A673 (cell line): ENCODE measurements around the gene SLCO4C1. TPM values are rescaled to one million over a fixed set of nuclear protein-coding genes. Genes with fewer than 3 reads are reported as not detected.

ENCODE experiments used
- BruUV-seq: library from RNA; stranded (reverse); fragments of 400-500 nt; replicated peaks from 2 replicates; lab custom pipeline; 2021; lab: Mats Ljungman, UMichigan
- CTCF ChIA-PET: fragments of 300-600 bp; sonication (Branson Sonifier 250); formaldehyde crosslinking; loops from one replicate; lab custom pipeline; 2022; ENCODE audit warnings: antibody characterized with exemption; lab: Charles Lee
- POLR2A ChIA-PET: fragments of 300-600 bp; sonication (Branson Sonifier 250); formaldehyde crosslinking; loops from one replicate; lab custom pipeline; 2022; ENCODE audit warnings: antibody characterized with exemption; ENCODE audit not compliant: low non-redundant PET; lab: Charles Lee
- DNase-seq: peaks from one replicate; pipeline ENCODE4 v3.0.0-alpha.2; 2015; ENCODE audit warnings: low spot score
- H3K27ac ChIP-seq: fragments of 200-600 bp; sonication (generic); 2 replicates; pipeline ENCODE4 v1.5.1; 2016; ENCODE audit warnings: mixed run types, low read depth, mild to moderate bottlenecking, mixed read lengths, antibody characterized with exemption, low read length; ENCODE audit not compliant: poor library complexity, severe bottlenecking
- H3K27me3 ChIP-seq: fragments of 200-600 bp; sonication (generic); replicated peaks from 2 replicates; pipeline ENCODE4 v1.6.1; 2017; ENCODE audit warnings: mixed run types, low read depth, mild to moderate bottlenecking, mixed read lengths, antibody characterized with exemption, low read length; ENCODE audit not compliant: insufficient read depth, poor library complexity
- H3K36me3 ChIP-seq: fragments of 200-600 bp; sonication (generic); 2 replicates; pipeline ENCODE4 v1.6.1; 2016; ENCODE audit warnings: mixed run types, mild to moderate bottlenecking, mixed read lengths, antibody characterized with exemption, low read length; ENCODE audit not compliant: insufficient read depth, poor library complexity, severe bottlenecking
- H3K4me1 ChIP-seq: fragments of 200-600 bp; sonication (generic); 2 replicates; pipeline ENCODE4 v1.6.1; 2017; ENCODE audit warnings: mixed run types, mild to moderate bottlenecking, mixed read lengths, antibody characterized with exemption, low read length; ENCODE audit not compliant: insufficient read depth, poor library complexity, severe bottlenecking
- H3K4me3 ChIP-seq: fragments of 200-600 bp; sonication (generic); 2 replicates; pipeline ENCODE4 v1.5.1; 2016; ENCODE audit warnings: low read depth, mixed run types, mild to moderate bottlenecking, mixed read lengths, low read length; ENCODE audit not compliant: poor library complexity, severe bottlenecking
- H3K9me3 ChIP-seq: fragments of 200-600 bp; sonication (generic); 2 replicates; pipeline ENCODE4 v1.6.1; 2016; ENCODE audit warnings: mixed run types, low read depth, mild to moderate bottlenecking, mixed read lengths, antibody characterized with exemption, low read length; ENCODE audit not compliant: poor library complexity, severe bottlenecking
- EZH2 ChIP-seq: fragments of 200-600 bp; sonication (generic); IDR thresholded peaks from 2 replicates; pipeline ENCODE4 v1.6.1; 2017; ENCODE audit warnings: borderline replicate concordance, low read depth, mild to moderate bottlenecking, mixed read lengths, antibody characterized with exemption, low read length; ENCODE audit not compliant: poor library complexity, severe bottlenecking
- intact Hi-C: fragments of 100-400 bp; cut with micrococcal nuclease; formaldehyde crosslinking; loops from one replicate; pipeline ENCODE4 v1.10.0; 2022; ENCODE audit not compliant: unreplicated experiment
- total RNA-seq: library from RNA; stranded (reverse); gene quantifications from 2 replicates; pipeline ENCODE4 v1.2.3, GENCODE V29; 2021
- TF ChIP-seq, protein P1 (sequence below): fragments of 300-800, 200-600 bp; sonication (generic); conservative IDR thresholded peaks from 2 replicates; pipeline ENCODE4 v1.5.1; 2017; ENCODE audit warnings: low read depth, mild to moderate bottlenecking, antibody characterized with exemption, low read length, moderate library complexity, mixed read lengths

The SLCO4C1 gene
- total RNA-seq, 1 experiment from 2014 or later = 0.13 TPM

DNA sequence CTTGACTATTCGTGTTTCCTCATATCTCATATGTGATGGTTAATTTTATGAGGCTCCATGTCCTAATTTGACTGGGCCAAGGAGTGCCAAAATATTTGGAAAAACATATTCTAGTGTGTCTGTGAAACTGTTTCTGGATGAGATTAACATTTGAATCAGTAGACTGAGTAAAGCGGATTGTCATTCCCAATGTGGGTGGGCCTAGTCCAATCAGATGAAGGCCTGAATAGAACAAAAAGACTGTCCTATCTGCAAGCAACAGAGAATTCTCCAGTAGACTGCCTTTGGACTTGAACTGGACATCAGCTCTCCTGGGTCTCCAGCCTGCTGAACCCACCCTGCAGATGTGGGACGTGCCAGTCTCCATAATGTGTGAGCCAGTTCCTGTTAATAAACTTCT is 13.5 kb upstream of the SLCO4C1 start:
- no TSS peak for BruUV-seq
- DNase-seq = no peak
- intact Hi-C loops = no loop called here
- no peaks in the 10 kb centered on the region for H3K9me3 ChIP-seq
- H3K27ac ChIP-seq = no peak overlapping the region
- CTCF ChIA-PET = no interaction called here
- no peaks in the 10 kb centered on the region for H3K36me3 ChIP-seq
- no peaks in the 10 kb centered on the region for H3K27me3 ChIP-seq
- POLR2A ChIA-PET = no interaction called here
- TF ChIP-seq EZH2 = no peak
- TF ChIP-seq, protein P1, sequence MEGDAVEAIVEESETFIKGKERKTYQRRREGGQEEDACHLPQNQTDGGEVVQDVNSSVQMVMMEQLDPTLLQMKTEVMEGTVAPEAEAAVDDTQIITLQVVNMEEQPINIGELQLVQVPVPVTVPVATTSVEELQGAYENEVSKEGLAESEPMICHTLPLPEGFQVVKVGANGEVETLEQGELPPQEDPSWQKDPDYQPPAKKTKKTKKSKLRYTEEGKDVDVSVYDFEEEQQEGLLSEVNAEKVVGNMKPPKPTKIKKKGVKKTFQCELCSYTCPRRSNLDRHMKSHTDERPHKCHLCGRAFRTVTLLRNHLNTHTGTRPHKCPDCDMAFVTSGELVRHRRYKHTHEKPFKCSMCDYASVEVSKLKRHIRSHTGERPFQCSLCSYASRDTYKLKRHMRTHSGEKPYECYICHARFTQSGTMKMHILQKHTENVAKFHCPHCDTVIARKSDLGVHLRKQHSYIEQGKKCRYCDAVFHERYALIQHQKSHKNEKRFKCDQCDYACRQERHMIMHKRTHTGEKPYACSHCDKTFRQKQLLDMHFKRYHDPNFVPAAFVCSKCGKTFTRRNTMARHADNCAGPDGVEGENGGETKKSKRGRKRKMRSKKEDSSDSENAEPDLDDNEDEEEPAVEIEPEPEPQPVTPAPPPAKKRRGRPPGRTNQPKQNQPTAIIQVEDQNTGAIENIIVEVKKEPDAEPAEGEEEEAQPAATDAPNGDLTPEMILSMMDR = no peak
- no peak overlapping the region for H3K4me3 ChIP-seq
- no peaks in the 10 kb centered on the region for H3K4me1 ChIP-seq

DNA sequence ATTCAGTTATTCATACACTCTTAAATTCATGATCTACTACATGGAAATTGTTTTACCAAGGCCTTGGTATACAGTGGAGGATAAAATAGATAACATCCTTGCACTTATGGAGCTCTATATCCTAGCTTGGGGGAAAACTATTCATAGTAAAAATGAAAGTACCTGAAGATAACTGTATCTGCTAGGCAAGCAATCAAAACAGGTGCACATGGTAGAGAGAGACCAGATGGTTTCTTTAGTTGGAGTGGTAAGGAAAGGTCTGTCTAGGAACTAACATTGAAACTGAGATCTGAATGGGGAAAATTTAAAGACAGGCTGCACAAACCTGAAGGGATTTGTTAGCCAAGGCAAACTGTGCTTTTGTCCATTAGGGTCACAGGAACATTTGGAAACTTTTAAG is 11.1 kb upstream of the SLCO4C1 start:
- intact Hi-C loops = no loop called here

DNA sequence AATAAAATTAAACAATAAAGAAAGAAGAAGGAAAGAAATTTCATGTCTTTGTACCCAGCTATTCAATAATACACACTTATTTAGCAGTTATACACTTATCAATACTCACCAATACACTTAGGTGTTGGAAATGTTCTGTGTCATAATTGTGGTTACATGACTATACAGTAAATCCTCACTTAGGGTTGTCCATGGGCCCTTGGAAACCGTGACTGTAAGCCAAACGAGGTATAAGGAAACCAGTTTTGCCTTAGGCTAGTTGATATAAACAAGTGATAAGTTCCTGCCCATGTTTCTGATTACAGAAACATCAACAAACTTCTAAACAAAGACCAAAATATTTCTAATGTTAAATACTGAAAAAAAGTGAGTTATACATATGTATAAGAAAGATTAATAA is 10.0 kb upstream of the SLCO4C1 start:
- intact Hi-C loops = no loop called here
- no TSS peak for BruUV-seq
- POLR2A ChIA-PET = no interaction called here
- no peak for DNase-seq
- CTCF ChIA-PET = no interaction called here
- Histone ChIP-seq H3K4me3 (no peak overlapping the region), H3K36me3 (no peaks in the 10 kb centered on the region), H3K27me3 (no peaks in the 10 kb centered on the region), H3K27ac (no peak overlapping the region), H3K4me1 (no peaks in the 10 kb centered on the region), H3K9me3 (no peaks in the 10 kb centered on the region)
- TF ChIP-seq EZH2 = no peak
- TF ChIP-seq, protein P1 = no peak

More for the DNA sequence above, 11.1 kb upstream of the SLCO4C1 start:
- Histone ChIP-seq H3K4me3 (no peak overlapping the region), H3K27me3 (no peaks in the 10 kb centered on the region), H3K4me1 (no peaks in the 10 kb centered on the region), H3K27ac (no peak overlapping the region), H3K36me3 (no peaks in the 10 kb centered on the region), H3K9me3 (no peaks in the 10 kb centered on the region)
- ChIA-PET POLR2A (no interaction called here), CTCF (no interaction called here)
- no peak for DNase-seq
- TF ChIP-seq EZH2 = no peak
- TF ChIP-seq, protein P1 = no peak
- BruUV-seq = no TSS peak
